SK-N-SH (cell line): Measurements from ENCODE around the gene STARD3. TPM values are rescaled to one million over a fixed set of nuclear protein-coding genes. Genes with fewer than 3 reads are reported as not detected.

Experiments used
- CTCF ChIA-PET: fragments of 300-600, 350-600 bp; formaldehyde crosslinking; extraction: SDS; loops from one replicate; lab custom pipeline; 2021; lab: Yijun Ruan, JAX
- POLR2A ChIA-PET: fragments of 350-600 bp; sonication (Branson Sonifier 250); formaldehyde crosslinking; extraction: SDS; loops from one replicate; lab custom pipeline; 2020; ENCODE audit warnings: antibody characterized with exemption, inconsistent platforms; lab: Yijun Ruan, JAX
- DNase-seq: peaks from one replicate; pipeline ENCODE4 v3.0.0; 2012
- H2AFZ ChIP-seq: fragments of 200-600 bp; sonication (generic); 2 replicates; pipeline ENCODE4 v1.8.1; 2016; ENCODE audit warnings: antibody characterized with exemption, mild to moderate bottlenecking, low read depth
- H3F3A ChIP-seq: fragments of 200-600 bp; sonication (generic); replicated peaks from 2 replicates; pipeline ENCODE3; 2016; ENCODE audit warnings: antibody characterized with exemption, mild to moderate bottlenecking; ENCODE audit not compliant: insufficient read depth
- H3K27ac ChIP-seq, 2 experiments: fragments of 200-500 bp in 1 of 2; fragments of 200-600 bp in 1 of 2; sonication (Bioruptor generic) in 1 of 2; sonication (generic), shearing (Covaris generic) in 1 of 2; 2 replicates each; pipeline versions ENCODE4 v1.5.1 to v1.6.1; 2014 to 2016; ENCODE audit warnings: low read depth in 2 of 2, inconsistent platforms in 1 of 2, low read length in 1 of 2, mild to moderate bottlenecking in 1 of 2, mixed read lengths in 1 of 2
- H3K27me3 ChIP-seq: fragments of 200-600 bp; sonication (generic), shearing (Covaris generic); 2 replicates; pipeline ENCODE4 v1.6.1; 2016; ENCODE audit warnings: mixed run types; ENCODE audit not compliant: insufficient read depth
- H3K36me3 ChIP-seq, 2 experiments: fragments of 200-500 bp in 1 of 2; fragments of 200-600 bp in 1 of 2; sonication (Bioruptor generic) in 1 of 2; sonication (generic) in 1 of 2; replicated peaks in 1 of 2; 2 replicates each; pipeline versions ENCODE3 to v1.5.1; 2014 to 2016; ENCODE audit warnings: low read length in 1 of 2, mild to moderate bottlenecking in 1 of 2; ENCODE audit not compliant: insufficient read depth in 2 of 2, control insufficient read depth in 1 of 2
- H3K4me1 ChIP-seq, 2 experiments: fragments of 200-500 bp in 1 of 2; fragments of 200-600 bp in 1 of 2; sonication (Bioruptor generic) in 1 of 2; sonication (generic), shearing (Covaris generic) in 1 of 2; 2 replicates each; pipeline versions ENCODE4 v1.5.1 to v1.6.1; 2014 to 2016; ENCODE audit warnings: low read depth in 1 of 2, low read length in 1 of 2, mixed run types in 1 of 2; ENCODE audit not compliant: insufficient read depth in 2 of 2, control insufficient read depth in 1 of 2
- H3K4me2 ChIP-seq: fragments of 200-600 bp; sonication (generic), shearing (Covaris generic); 2 replicates; pipeline ENCODE4 v1.6.1; 2017; ENCODE audit warnings: mixed run types
- H3K4me3 ChIP-seq, 2 experiments: fragments of 200-500 bp in 1 of 2; fragments of 200-600 bp in 1 of 2; sonication (Bioruptor generic) in 1 of 2; sonication (generic), shearing (Covaris generic) in 1 of 2; 2 replicates each; pipeline versions ENCODE4 v1.5.1 to v1.8.1; 2014 to 2016; ENCODE audit warnings: low read depth in 2 of 2, inconsistent platforms in 1 of 2, low read length in 1 of 2, mild to moderate bottlenecking in 1 of 2, mixed read lengths in 1 of 2, moderate library complexity in 1 of 2
- H3K79me2 ChIP-seq: fragments of 200-600 bp; sonication (generic); 2 replicates; pipeline ENCODE4 v1.8.1; 2017; ENCODE audit warnings: mild to moderate bottlenecking; ENCODE audit not compliant: insufficient read depth
- H3K9ac ChIP-seq: fragments of 200-600 bp; sonication (generic); 2 replicates; pipeline ENCODE4 v1.6.1; 2017; ENCODE audit warnings: mixed run types
- H3K9me2 ChIP-seq: fragments of 200-600 bp; sonication (generic); 2 replicates; pipeline ENCODE4 v1.6.1; 2017; ENCODE audit warnings: mixed run types
- H3K9me3 ChIP-seq: fragments of 200-600 bp; sonication (generic); 2 replicates; pipeline ENCODE4 v1.6.1; 2017; ENCODE audit warnings: mixed run types, mild to moderate bottlenecking, moderate library complexity
- H4K20me1 ChIP-seq: fragments of 200-600 bp; sonication (generic); 2 replicates; pipeline ENCODE4 v1.6.1; 2017; ENCODE audit warnings: mild to moderate bottlenecking, mixed run types; ENCODE audit not compliant: insufficient read depth
- CTCF ChIP-seq: fragments of 200-600 bp; sonication (generic); IDR thresholded peaks from 2 replicates; pipeline ENCODE4 v1.6.1; 2017; ENCODE audit warnings: antibody characterized with exemption, mild to moderate bottlenecking, moderate library complexity
- GABPA ChIP-seq: IDR thresholded peaks from 2 replicates; pipeline ENCODE4 v1.4.0; 2012; ENCODE audit warnings: low read depth, mild to moderate bottlenecking
- GATA2 ChIP-seq: sonication (generic); formaldehyde crosslinking; IDR thresholded peaks from 2 replicates; pipeline ENCODE4 v1.5.0; 2020; ENCODE audit warnings: mild to moderate bottlenecking, missing genetic modification reagents
- JUND ChIP-seq: IDR thresholded peaks from 2 replicates; pipeline ENCODE4 v1.4.0; 2012
- MAX ChIP-seq: IDR thresholded peaks from 2 replicates; pipeline ENCODE4 v1.4.0; 2012; ENCODE audit warnings: low read depth
- MEF2A ChIP-seq: IDR thresholded peaks from 2 replicates; pipeline ENCODE4 v1.4.0; 2012; ENCODE audit warnings: low read depth, borderline replicate concordance
- MXI1 ChIP-seq: IDR thresholded peaks from 2 replicates; pipeline ENCODE4 v1.6.1; 2012; ENCODE audit warnings: mild to moderate bottlenecking, low read depth, low read length, improper control_type of control experiment
- NFIC ChIP-seq: IDR thresholded peaks from 2 replicates; pipeline ENCODE4 v1.4.0; 2012; ENCODE audit warnings: borderline replicate concordance
- NRF1 ChIP-seq: IDR thresholded peaks from 2 replicates; pipeline ENCODE4 v1.6.1; 2012; ENCODE audit warnings: low read depth, mild to moderate bottlenecking, low read length
- PBX3 ChIP-seq: IDR thresholded peaks from 2 replicates; pipeline ENCODE4; 2012
- POLR2AphosphoS5 ChIP-seq: IDR thresholded peaks from 2 replicates; pipeline ENCODE4 v1.6.1; 2012; ENCODE audit warnings: low read depth, low read length
- RCOR1 ChIP-seq: fragments of 150-350 bp; IDR thresholded peaks from 2 replicates; pipeline ENCODE4 v1.6.1; 2017; ENCODE audit warnings: antibody characterized with exemption, low read length
- RXRA ChIP-seq: IDR thresholded peaks from 2 replicates; pipeline ENCODE4 v1.4.0; 2012; ENCODE audit warnings: low read depth, mild to moderate bottlenecking, borderline replicate concordance
- SIN3A ChIP-seq: IDR thresholded peaks from 2 replicates; pipeline ENCODE4 v1.6.1; 2012; ENCODE audit warnings: low read depth, mild to moderate bottlenecking, low read length, moderate library complexity, borderline replicate concordance
- TAF1 ChIP-seq: IDR thresholded peaks from 2 replicates; pipeline ENCODE4 v1.6.1; 2012; ENCODE audit warnings: low read depth, mild to moderate bottlenecking, low read length, moderate library complexity, borderline replicate concordance
- TEAD4 ChIP-seq: IDR thresholded peaks from 2 replicates; pipeline ENCODE4 v1.4.0; 2012; ENCODE audit warnings: mild to moderate bottlenecking, borderline replicate concordance; ENCODE audit not compliant: insufficient read depth
- WGBS: methylation state at CpG from one replicate; pipeline ENCODE4 v1.1.6; 2017; ENCODE audit warnings: low lambda C conversion rate; 5-methylcytosine and 5-hydroxymethylcytosine counted together
- polyA plus RNA-seq, 3 experiments: library from polyadenylated mRNA; depleted of rRNA; stranded (reverse); fragments of >200 nt; gene quantifications; 2 replicates each; pipeline ENCODE4 v1.2.3, GENCODE V29; 2012

STARD3 gene
- polyA plus RNA-seq, 1 of the 3 experiments (the other 2 are of a cell fraction), result 76.8 TPM

GRCh38 chr17:39662551-39663339, 25.8 kb downstream of the STARD3 start:
- Histone ChIP-seq H2AFZ (no peak overlapping the region), H3K27me3 (no peaks in the 10 kb centered on the region), H3K4me1 (peaks cover 0 to 10% of the 10 kb centered on the region in 2 experiments; a peak in 1 of 4 replicates), H3K27ac (no peak overlapping the region), H3F3A (no peaks in the 10 kb centered on the region), H3K9me2 (no peaks in the 10 kb centered on the region), H3K36me3 (peaks cover 0 to 35% of the 10 kb centered on the region in 2 experiments), H4K20me1 (no peaks in the 10 kb centered on the region), H3K4me2 (no peak overlapping the region), H3K79me2 (no peaks in the 10 kb centered on the region), H3K4me3 (no peak overlapping the region), H3K9me3 (no peaks in the 10 kb centered on the region), H3K9ac (no peak overlapping the region)
- POLR2A ChIA-PET, result no interaction called here
- TF ChIP-seq NRF1, result no peak
- no peak for TF ChIP-seq MXI1
- TF ChIP-seq PBX3, result no peak
- TF ChIP-seq GATA2 (CRISPR knock-in tag), result no peak
- TF ChIP-seq JUND, result no peak
- DNase-seq, result no peak
- WGBS, result 89% methylated on average over 12 of the region's 22 CpGs
- CTCF ChIA-PET, result interaction anchor here (0.7 to 15.8 kb wide), 8 partner anchors 9 to 67 kb away, joined by 3 to 149 read pairs (median 4); no protein-coding TSS in a partner anchor

- H3K9ac ChIP-seq, result no peak overlapping the region
- H3K36me3 ChIP-seq, result peaks cover 0 to 29% of the 10 kb centered on the region in 2 experiments
- WGBS, result 60% methylated on average over 4 of the region's 4 CpGs
- H2AFZ ChIP-seq, result no peak overlapping the region
- CTCF ChIA-PET, result interaction anchor here (1.1 to 15.8 kb wide), 6 partner anchors 8 to 66 kb away, joined by 3 to 149 read pairs (median 4); no protein-coding TSS in a partner anchor
- no peak overlapping the region for H3K27ac ChIP-seq
- no peak overlapping the region for H3K4me2 ChIP-seq
- no peak overlapping the region for H3K4me3 ChIP-seq
- H3K9me2 ChIP-seq, result no peaks in the 10 kb centered on the region
- DNase-seq, result no peak
- H3K9me3 ChIP-seq, result no peaks in the 10 kb centered on the region
- no peaks in the 10 kb centered on the region for H3K79me2 ChIP-seq
- TF ChIP-seq RCOR1 (no peak), NFIC (no peak), MAX (no peak), GABPA (no peak), MEF2A (no peak), GATA2 (CRISPR knock-in tag) (no peak), RXRA (no peak), POLR2AphosphoS5 (no peak), TAF1 (no peak), CTCF (no peak), TEAD4 (no peak), SIN3A (no peak)
- no peaks in the 10 kb centered on the region for H4K20me1 ChIP-seq
- H3F3A ChIP-seq, result no peaks in the 10 kb centered on the region
- H3K4me1 ChIP-seq, result peaks cover 0 to 10% of the 10 kb centered on the region in 2 experiments; a peak in 1 of 4 replicates
- no peaks in the 10 kb centered on the region for H3K27me3 ChIP-seq
- POLR2A ChIA-PET, result no interaction called here
Observed at GRCh38 chr17:39663340-39663687, 26.4 kb downstream of the STARD3 start.
